Erythroblast (primary cell): ENCODE data around the gene MYO1F.

Experiments used
- GATA1 ChIP-seq: IDR thresholded peaks from 2 replicates; pipeline ENCODE4 v1.6.1; 2011; ENCODE audit warnings: low read depth, mild to moderate bottlenecking, control low read depth, low read length, moderate library complexity
- POLR2A ChIP-seq: IDR thresholded peaks from 2 replicates; pipeline ENCODE4 v1.6.1; 2011; ENCODE audit warnings: mild to moderate bottlenecking, low read length

GRCh38 chr19:8608941-8609278 lies 31.7 kb upstream of the MYO1F start:
- no peak for TF ChIP-seq POLR2A
- no peak for TF ChIP-seq GATA1
